ENCODE data around the gene OR13J1.
"Not testable (repeated sequence)": the region's sequence is repeated elsewhere in the genome, so short reads cannot be mapped to it uniquely, and the experiment has no call there.

Gene OR13J1

DNA sequence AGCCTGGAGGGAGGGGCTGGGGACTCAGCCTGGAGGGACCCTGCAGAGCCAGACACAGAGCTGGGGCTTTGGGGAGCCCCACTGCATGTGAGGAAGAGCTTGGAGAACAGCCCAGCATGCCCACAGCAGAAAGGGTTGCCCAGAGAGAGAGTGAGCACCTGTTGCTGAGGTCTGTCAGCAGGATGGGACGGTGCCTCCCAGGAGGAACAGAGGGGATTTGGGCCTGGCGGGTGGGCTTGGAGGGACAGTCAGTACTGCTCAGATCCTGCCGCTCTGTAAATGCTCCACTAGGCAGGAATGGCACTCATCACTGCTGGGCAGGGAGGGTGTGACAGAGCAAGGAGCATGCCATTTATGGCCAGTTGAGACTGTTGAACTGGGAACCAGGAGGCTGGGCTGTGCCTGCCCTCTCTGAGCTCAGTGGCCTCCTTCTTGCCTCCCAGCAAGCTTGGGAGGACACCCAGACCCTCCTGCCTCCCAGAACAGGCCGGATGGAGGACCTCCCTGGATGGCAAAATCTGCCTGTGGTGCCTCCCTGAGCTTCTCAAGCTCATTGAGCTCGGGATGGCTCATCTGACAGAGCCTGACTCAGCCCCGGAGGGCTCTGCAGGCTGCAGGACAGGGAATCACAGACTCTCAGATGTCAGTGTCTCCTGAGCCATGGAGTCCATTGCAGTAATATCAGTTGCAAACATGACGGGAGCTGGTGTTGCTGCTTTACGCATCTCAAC lies 35.0 kb upstream of the OR13J1 start:
- peak; percentile 64 for DNase-seq

DNA sequence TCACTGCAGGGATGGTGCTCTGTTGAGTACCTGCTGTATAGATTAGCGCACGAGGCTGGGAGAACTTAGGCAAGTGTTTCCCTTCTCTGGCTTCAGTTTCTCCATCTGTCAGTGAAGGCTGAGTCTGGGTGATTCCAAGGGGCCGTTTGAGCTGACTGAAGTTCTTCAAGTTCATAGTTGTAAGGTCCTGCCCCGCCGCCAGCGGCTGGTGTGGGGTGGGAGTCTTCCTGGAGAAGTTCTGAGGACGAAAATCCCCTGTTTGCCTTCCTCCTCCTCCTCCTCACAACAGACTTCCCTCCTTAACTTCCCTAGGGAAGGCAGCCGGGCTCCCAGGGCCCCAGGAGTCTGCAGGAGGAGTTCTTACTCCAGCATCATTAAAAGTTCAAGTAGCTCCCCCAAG lies 34.1 kb upstream of the OR13J1 start:
- DNase-seq = no peak

GRCh38 chr9:35903049-35903448 lies 32.8 kb upstream of the OR13J1 start:
- DNase-seq = peak; percentile 51

GRCh38 chr9:35899021-35899420 lies 28.8 kb upstream of the OR13J1 start:
- DNase-seq = no peak

GRCh38 chr9:35898337-35898736 lies 28.1 kb upstream of the OR13J1 start:
- no peak for DNase-seq

- DNase-seq = not testable (repeated sequence)
Observed at GRCh38 chr9:35897376-35898099, 27.3 kb upstream of the OR13J1 start.

DNA sequence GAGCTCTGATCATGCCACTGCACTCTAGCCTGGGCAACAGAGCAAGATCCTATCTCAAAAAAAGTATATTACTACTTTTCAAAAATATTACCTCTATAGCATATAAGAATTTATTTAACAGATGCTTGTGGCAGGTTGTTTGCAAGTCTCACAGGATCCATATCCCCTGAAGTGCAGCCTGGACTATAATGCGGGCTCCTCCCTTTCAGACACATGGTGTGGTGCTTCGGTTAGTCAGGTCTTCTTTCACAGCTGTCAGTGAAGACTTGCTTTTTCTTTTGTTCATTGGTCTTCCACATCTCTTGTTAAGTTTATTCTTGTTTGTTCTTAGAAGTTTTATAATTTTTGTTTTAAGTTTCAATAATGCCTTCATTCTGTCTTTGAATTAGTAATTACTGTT lies 26.4 kb upstream of the OR13J1 start:
- DNase-seq = no peak

DNA sequence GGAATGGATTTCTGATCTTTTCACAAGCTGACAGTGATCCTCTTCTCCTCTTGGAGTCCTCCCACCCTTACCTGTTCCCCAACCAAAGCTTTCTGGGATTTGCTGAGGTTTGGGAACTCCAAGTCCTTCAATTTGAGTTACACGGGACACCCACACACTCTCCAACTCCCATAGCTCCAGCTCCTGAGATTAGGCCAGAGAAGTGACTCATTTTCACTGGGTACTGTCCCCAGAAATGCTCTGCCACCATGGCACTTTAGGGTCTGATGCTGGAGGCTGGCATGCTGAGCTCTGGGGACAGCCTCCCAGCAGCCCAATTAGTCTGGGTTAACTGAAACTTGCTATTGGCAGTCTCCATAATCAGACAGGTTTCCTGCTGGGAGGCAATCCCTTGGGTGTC lies 21.9 kb upstream of the OR13J1 start:
- no peak for DNase-seq

DNA sequence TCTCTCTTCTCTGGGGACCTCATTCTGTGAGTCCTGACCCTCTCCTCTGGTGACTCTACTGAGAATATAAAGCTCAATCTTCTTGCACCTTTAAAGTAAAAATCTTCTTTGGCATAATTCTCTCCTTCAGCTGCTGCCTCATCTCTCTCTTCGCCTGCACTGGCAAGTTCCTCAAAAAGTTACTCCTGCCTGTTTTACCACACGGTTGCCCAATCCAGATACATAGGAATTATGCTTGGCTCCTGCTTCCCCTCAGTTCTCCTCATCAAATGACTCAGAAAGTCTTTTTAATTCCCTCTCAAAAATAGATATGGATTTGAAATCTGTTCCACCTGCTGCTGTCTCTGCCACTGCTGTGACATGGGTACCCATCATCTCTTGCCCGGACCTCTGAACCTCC lies 21.4 kb upstream of the OR13J1 start:
- no peak for DNase-seq

- not testable (repeated sequence) for DNase-seq
Observed at GRCh38 chr9:35884908-35885307, 14.7 kb upstream of the OR13J1 start.

- peak; percentile 29 for DNase-seq
Observed at GRCh38 chr9:35882996-35883395, 12.8 kb upstream of the OR13J1 start.

DNA sequence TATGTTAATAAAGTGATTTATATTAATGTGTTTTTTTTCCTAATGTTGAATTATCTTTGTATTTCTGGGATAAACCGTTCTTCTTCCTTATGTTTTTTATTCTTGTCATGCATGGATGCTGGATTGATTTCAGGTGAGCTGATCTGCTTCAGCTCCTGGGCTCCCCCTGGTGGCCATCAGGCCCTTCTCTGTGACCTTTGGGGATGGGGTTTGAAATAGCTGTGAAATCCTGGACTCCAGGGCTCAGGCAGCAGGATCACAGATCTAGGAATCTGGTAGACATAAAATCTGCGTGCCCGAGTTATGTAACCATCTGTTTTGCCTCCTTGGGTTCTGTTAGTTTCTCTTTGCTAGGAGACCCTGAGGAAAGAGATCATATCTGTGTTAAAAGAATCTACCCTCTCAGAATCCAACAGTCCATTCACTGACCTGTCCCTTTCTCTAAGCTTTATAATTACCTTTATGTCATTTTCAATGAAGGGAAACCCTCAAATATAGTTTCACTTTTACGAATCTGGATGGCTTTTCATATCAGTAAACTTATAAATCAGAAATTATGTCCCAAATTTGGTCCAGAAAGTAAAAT lies 12.2 kb upstream of the OR13J1 start:
- peak; percentile 71 for DNase-seq

DNA sequence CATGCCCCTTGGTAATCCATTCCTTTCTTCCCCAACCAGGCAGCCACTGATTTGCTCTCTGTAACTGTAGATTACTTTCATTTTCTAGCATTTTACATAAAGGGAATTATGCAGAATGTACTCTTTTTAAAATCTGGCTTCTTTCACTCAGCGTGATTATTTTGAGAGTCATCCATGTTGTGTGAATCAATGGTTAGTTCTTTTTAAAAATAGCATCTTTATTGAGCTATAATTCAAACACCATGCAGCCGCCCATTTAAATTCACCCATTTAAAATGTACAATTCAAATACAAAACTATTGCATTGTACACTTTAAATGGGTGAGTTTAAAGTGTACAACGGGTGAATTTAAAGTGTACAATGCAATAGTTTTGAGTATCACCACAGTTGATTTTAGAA lies 2.3 kb upstream of the OR13J1 start:
- no peak for DNase-seq

- no peak for DNase-seq
Observed at GRCh38 chr9:35871545-35871944, 1.3 kb upstream of the OR13J1 start.

- DNase-seq = no peak
Observed at GRCh38 chr9:35869621-35870216, 482 bp downstream of the OR13J1 start.

- DNase-seq = no peak
Observed at GRCh38 chr9:35868933-35869332, 1.3 kb downstream of the OR13J1 start.

- DNase-seq = no peak
Observed at GRCh38 chr9:35867538-35867937, 2.7 kb downstream of the OR13J1 start.

GRCh38 chr9:35864695-35865255 lies 5.4 kb downstream of the OR13J1 start:
- no peak for DNase-seq

GRCh38 chr9:35863583-35863982 lies 6.6 kb downstream of the OR13J1 start:
- no peak for DNase-seq

DNA sequence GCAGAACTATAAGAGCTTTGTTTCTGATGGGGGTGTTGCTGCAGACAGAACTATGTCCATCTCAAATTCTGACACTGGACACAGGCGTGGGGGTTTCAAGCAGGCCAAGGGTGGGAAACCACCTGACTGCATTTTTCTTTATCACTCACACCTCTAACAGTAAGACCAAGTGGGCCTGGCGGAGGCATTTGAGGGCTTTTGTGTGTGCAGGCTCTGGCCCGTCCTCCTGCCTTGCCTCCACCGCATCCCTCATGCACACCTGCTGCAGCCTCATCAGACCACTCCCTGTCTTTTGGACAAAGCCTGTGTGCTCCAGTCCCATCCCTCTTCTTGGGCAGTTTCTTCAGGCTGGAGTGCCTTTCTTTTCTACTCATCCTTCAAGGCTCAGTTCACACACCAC lies 7.9 kb downstream of the OR13J1 start:
- DNase-seq = no peak

GRCh38 chr9:35861161-35861897 lies 8.9 kb downstream of the OR13J1 start:
- DNase-seq = no peak

DNA sequence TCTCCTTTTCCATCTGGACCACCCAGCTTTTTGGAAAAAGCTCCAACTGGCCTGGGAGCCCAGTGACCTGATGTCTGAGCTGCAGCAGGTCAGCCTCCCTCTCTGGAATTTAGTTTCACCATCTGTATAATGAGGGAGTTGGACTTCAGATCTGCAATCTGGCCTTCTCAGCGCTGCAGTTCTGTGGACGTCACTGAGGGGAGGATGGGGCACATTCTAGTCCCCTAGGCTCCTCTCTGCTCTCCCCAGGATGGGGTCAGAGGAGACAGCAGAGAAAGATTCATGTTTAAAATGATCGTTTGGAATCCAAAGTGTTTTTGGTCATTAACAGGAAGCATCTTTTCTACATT lies 10.2 kb downstream of the OR13J1 start:
- DNase-seq = no peak
